MCF 10A (cell line): ENCODE results near the gene FAM3D. TPM values are rescaled to one million over a fixed set of nuclear protein-coding genes. Genes with fewer than 3 reads are reported as not detected.

Experiments
- BruUV-seq: library from RNA; stranded (reverse); fragments of 400-500 nt; replicated peaks from 2 replicates; lab custom pipeline; 2021; lab: Mats Ljungman, UMichigan
- CTCF ChIA-PET: fragments of 300-600 bp; sonication (Branson Sonifier 250); formaldehyde crosslinking; extraction: SDS; loops from one replicate; lab custom pipeline; 2021; ENCODE audit warnings: antibody characterized with exemption, inconsistent platforms; lab: Yijun Ruan, JAX
- POLR2A ChIA-PET: fragments of 300-600, 350-650 bp; sonication (Branson Sonifier 250); formaldehyde crosslinking; extraction: SDS; loops from one replicate; lab custom pipeline; 2020; ENCODE audit warnings: antibody characterized with exemption, inconsistent platforms; lab: Yijun Ruan, JAX
- DNase-seq: peaks from one replicate; pipeline ENCODE4 v3.0.0-alpha.2; 2018; ENCODE audit not compliant: unreplicated experiment
- H3K27ac Mint-ChIP-seq: one replicate; pipeline ENCODE4 v1.8.0; 2022; ENCODE audit warnings: mild to moderate bottlenecking, low read depth, mixed read lengths; ENCODE audit not compliant: unreplicated experiment
- H3K27me3 Mint-ChIP-seq: one replicate; pipeline ENCODE4 v1.8.0; 2022; ENCODE audit warnings: mixed read lengths; ENCODE audit not compliant: insufficient read depth, unreplicated experiment
- H3K36me3 Mint-ChIP-seq: one replicate; pipeline ENCODE4 v1.8.0; 2022; ENCODE audit warnings: mild to moderate bottlenecking, moderate library complexity, mixed read lengths; ENCODE audit not compliant: insufficient read depth, unreplicated experiment
- H3K4me1 Mint-ChIP-seq: one replicate; pipeline ENCODE4 v1.8.0; 2022; ENCODE audit warnings: mixed read lengths; ENCODE audit not compliant: insufficient read depth, unreplicated experiment
- H3K4me3 Mint-ChIP-seq: one replicate; pipeline ENCODE4 v1.8.0; 2022; ENCODE audit warnings: mild to moderate bottlenecking, moderate library complexity, mixed read lengths; ENCODE audit not compliant: unreplicated experiment
- H3K9me3 Mint-ChIP-seq: one replicate; pipeline ENCODE4 v1.8.0; 2022; ENCODE audit warnings: mixed read lengths; ENCODE audit not compliant: unreplicated experiment
- intact Hi-C: fragments of 100-400 bp; cut with micrococcal nuclease; formaldehyde crosslinking; loops from 2 replicates; pipeline ENCODE4 v1.14.1; 2022
- total RNA-seq: library from RNA; stranded (reverse); gene quantifications from 2 replicates; pipeline ENCODE4 v1.2.3, GENCODE V29; 2022
- TF ChIP-seq, protein P1 (sequence below): fragments of 200-600 bp; IDR thresholded peaks from one replicate; pipeline ENCODE4 v1.8.0; 2022; ENCODE audit warnings: antibody characterized with exemption, mild to moderate bottlenecking; ENCODE audit not compliant: unreplicated experiment

The FAM3D gene
- total RNA-seq, 1 experiment from 2014 or later: not detected

DNA sequence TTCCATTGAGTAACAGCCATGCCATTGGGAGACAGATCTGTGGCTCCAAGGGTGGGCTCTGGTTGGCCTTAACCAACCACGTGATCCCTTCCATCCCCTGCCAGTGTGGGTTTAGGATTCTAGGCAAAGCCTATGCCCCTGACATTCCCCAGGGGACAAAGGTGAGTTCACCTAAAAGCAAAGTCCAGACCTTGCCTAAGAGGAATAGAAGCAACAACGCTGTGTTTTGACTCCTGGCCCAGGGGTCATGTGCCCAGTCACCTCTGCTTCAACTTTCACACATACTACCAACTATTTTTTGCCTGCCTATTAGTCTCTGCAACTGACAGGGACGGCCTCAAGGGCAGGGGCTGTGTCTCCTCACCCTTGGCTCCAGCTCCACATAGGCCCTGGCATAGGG is 42.0 kb downstream of the FAM3D start:
- Mint-ChIP-seq H3K9me3 (no peaks in the 10 kb centered on the region), H3K4me1 (peaks cover 5% of the 10 kb centered on the region), H3K36me3 (no peaks in the 10 kb centered on the region), H3K27me3 (no peaks in the 10 kb centered on the region), H3K4me3 (no peak overlapping the region), H3K27ac (no peak overlapping the region)
- intact Hi-C loops: no loop called here
- ChIA-PET POLR2A (no interaction called here), CTCF (interaction anchor here (1.7 to 14.9 kb wide), 3 partner anchors 15 to 133 kb away, joined by 5 to 358 read pairs (median 80); partner anchors contain the start of gene FAM107A)
- TF ChIP-seq, protein P1, sequence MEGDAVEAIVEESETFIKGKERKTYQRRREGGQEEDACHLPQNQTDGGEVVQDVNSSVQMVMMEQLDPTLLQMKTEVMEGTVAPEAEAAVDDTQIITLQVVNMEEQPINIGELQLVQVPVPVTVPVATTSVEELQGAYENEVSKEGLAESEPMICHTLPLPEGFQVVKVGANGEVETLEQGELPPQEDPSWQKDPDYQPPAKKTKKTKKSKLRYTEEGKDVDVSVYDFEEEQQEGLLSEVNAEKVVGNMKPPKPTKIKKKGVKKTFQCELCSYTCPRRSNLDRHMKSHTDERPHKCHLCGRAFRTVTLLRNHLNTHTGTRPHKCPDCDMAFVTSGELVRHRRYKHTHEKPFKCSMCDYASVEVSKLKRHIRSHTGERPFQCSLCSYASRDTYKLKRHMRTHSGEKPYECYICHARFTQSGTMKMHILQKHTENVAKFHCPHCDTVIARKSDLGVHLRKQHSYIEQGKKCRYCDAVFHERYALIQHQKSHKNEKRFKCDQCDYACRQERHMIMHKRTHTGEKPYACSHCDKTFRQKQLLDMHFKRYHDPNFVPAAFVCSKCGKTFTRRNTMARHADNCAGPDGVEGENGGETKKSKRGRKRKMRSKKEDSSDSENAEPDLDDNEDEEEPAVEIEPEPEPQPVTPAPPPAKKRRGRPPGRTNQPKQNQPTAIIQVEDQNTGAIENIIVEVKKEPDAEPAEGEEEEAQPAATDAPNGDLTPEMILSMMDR: no peak
- no peak for DNase-seq
- BruUV-seq: no TSS peak

DNA sequence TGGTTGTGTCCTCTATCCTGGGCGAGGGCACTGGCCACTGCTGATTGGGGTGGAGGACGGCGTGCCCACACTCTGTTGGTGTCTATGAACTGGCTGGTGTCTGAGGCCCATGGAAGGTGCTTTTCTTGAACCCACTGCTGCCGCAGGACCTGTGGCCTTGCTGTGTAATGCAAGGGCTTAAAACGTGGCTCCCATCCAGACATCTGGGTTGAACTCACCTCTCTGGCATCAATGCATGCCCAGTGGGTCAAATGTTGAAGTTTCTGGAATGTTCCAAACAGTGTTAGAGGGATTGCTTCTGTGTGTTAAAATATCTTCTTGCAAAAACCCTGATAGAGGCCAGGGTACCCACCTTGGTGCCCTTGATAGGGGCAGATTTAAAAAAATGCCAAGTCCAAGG is 42.6 kb downstream of the FAM3D start:
- TF ChIP-seq, protein P1: no peak
- Mint-ChIP-seq H3K27ac (no peak overlapping the region), H3K27me3 (no peaks in the 10 kb centered on the region), H3K36me3 (no peaks in the 10 kb centered on the region), H3K4me3 (no peak overlapping the region), H3K4me1 (peaks cover 5% of the 10 kb centered on the region), H3K9me3 (no peaks in the 10 kb centered on the region)
- CTCF ChIA-PET: interaction anchor here (1.0 to 14.9 kb wide), 3 partner anchors 52 to 151 kb away, joined by 3 to 358 read pairs (median 4); partner anchors contain the start of gene FAM107A
- BruUV-seq: no TSS peak
- intact Hi-C loops: no loop called here
- POLR2A ChIA-PET: no interaction called here
- DNase-seq: no peak

DNA sequence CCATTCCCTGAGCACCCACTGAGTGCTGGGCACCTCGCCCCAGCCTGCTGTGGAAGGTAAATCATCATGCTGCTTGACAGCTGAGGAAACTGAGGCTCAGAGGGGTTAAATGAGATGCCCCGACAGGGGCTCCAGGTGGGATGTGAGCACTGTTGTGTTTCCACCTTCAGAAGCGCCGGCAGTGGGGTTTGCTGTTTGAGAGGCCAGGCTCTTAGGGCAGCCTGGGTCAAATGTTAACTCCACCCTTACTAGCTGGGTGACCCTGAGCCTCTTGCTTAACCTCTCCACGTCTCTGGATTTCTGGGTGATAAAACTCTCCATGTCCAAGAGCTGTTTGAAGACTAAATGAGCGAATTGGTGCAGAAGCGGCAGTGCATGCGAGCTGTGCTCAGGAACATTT is 43.1 kb downstream of the FAM3D start:
- ChIA-PET POLR2A (no interaction called here), CTCF (interaction anchor here (0.6 to 14.9 kb wide), 5 partner anchors 8 to 151 kb away, joined by 3 to 358 read pairs (median 4); partner anchors contain the start of gene FAM107A)
- H3K4me1 Mint-ChIP-seq: peaks cover 5% of the 10 kb centered on the region
- intact Hi-C loops: no loop called here
- no peak for DNase-seq
- no peaks in the 10 kb centered on the region for H3K27me3 Mint-ChIP-seq
- H3K9me3 Mint-ChIP-seq: no peaks in the 10 kb centered on the region
- no peak overlapping the region for H3K4me3 Mint-ChIP-seq
- no TSS peak for BruUV-seq
- no peaks in the 10 kb centered on the region for H3K36me3 Mint-ChIP-seq
- TF ChIP-seq, protein P1: no peak
- no peak overlapping the region for H3K27ac Mint-ChIP-seq

DNA sequence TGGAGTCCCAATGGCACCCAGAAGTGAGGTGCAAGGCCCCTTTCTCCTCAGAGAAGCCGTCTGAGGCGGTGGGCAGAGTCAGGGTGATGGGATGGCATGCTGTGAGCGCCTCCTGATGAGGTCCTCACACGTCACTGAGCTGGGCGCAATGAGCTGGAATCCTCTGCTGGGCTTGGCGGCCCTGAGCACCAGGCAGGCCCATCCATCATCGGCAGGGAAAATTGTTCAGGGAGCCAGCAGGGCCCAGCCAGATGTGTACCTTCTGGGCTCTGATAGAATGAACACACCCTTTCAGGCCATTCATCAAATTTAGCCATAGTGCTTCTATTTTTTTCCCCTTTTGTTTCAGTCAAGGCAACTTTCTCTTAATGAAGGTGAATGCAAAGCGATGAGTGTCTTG is 43.7 kb downstream of the FAM3D start:
- Mint-ChIP-seq H3K4me1 (peaks cover 5% of the 10 kb centered on the region), H3K36me3 (no peaks in the 10 kb centered on the region), H3K27ac (no peak overlapping the region), H3K4me3 (no peak overlapping the region), H3K9me3 (no peaks in the 10 kb centered on the region), H3K27me3 (no peaks in the 10 kb centered on the region)
- no peak for DNase-seq
- BruUV-seq: no TSS peak
- CTCF ChIA-PET: interaction anchor here (0.7 to 14.9 kb wide), 4 partner anchors 8 to 593 kb away, joined by 3 to 358 read pairs (median 24); partner anchors contain the start of gene FAM107A
- intact Hi-C loops: no loop called here
- POLR2A ChIA-PET: no interaction called here
- TF ChIP-seq, protein P1: no peak
